H9 (cell line): ENCODE data around the gene HS6ST2. TPM values are rescaled to one million over a fixed set of nuclear protein-coding genes. Genes with fewer than 3 reads are reported as not detected.
A peak's percentile ranks its signal among the peaks of the same experiment; 100 is the strongest.

Experiments used
- DNase-seq: peaks from one replicate; pipeline ENCODE4 v3.0.0-alpha.2; 2017
- H2AFZ ChIP-seq: one replicate; pipeline ENCODE4 v1.6.1; 2013; ENCODE audit warnings: mild to moderate bottlenecking, low read length, control low read depth, moderate library complexity
- H2AK5ac ChIP-seq: 2 replicates; pipeline ENCODE4 v1.6.1; 2013; ENCODE audit warnings: low read length, control low read depth, mixed read lengths; ENCODE audit not compliant: insufficient read length
- H2BK120ac ChIP-seq: one replicate; pipeline ENCODE4 v1.6.1; 2013; ENCODE audit warnings: low read depth, mild to moderate bottlenecking, low read length, control low read depth, inconsistent platforms; ENCODE audit not compliant: poor library complexity, severe bottlenecking
- H2BK12ac ChIP-seq: 2 replicates; pipeline ENCODE4 v1.6.1; 2013; ENCODE audit warnings: low read length, control low read depth, mixed read lengths, low read depth; ENCODE audit not compliant: insufficient read length
- H2BK15ac ChIP-seq: 2 replicates; pipeline ENCODE4 v1.6.1; 2013; ENCODE audit warnings: low read depth, low read length, control low read depth
- H2BK20ac ChIP-seq: one replicate; pipeline ENCODE4 v1.6.1; 2013; ENCODE audit warnings: low read depth, mild to moderate bottlenecking, low read length, control low read depth, inconsistent platforms; ENCODE audit not compliant: poor library complexity, severe bottlenecking
- H2BK5ac ChIP-seq: 2 replicates; pipeline ENCODE4 v1.6.1; 2013; ENCODE audit warnings: low read length, control low read depth, mixed read lengths; ENCODE audit not compliant: insufficient read length
- H3K14ac ChIP-seq: 2 replicates; pipeline ENCODE4 v1.6.1; 2013; ENCODE audit warnings: low read length, control low read depth; ENCODE audit not compliant: insufficient read depth
- H3K18ac ChIP-seq: 2 replicates; pipeline ENCODE4 v1.6.1; 2013; ENCODE audit warnings: low read depth, mild to moderate bottlenecking, mixed read lengths, low read length, control low read depth; ENCODE audit not compliant: insufficient read length
- H3K23ac ChIP-seq: 2 replicates; pipeline ENCODE4 v1.6.1; 2013; ENCODE audit warnings: low read length, control low read depth, mixed read lengths, low read depth; ENCODE audit not compliant: insufficient read length
- H3K23me2 ChIP-seq: 2 replicates; pipeline ENCODE4 v1.6.1; 2013; ENCODE audit warnings: low read depth, mild to moderate bottlenecking, mixed read lengths, low read length, control low read depth; ENCODE audit not compliant: insufficient read length, poor library complexity, severe bottlenecking
- H3K27ac ChIP-seq: 2 replicates; pipeline ENCODE4 v1.5.1; 2013; ENCODE audit warnings: low read length, control low read depth, mixed read lengths, low read depth; ENCODE audit not compliant: insufficient read length
- H3K27me3 ChIP-seq: 2 replicates; pipeline ENCODE4 v1.6.1; 2013; ENCODE audit warnings: low read length, control low read depth, inconsistent platforms; ENCODE audit not compliant: insufficient read depth
- H3K4ac ChIP-seq: 2 replicates; pipeline ENCODE4 v1.6.1; 2013; ENCODE audit warnings: low read depth, mild to moderate bottlenecking, control low read depth, inconsistent platforms, low read length, moderate library complexity
- H3K4me1 ChIP-seq: 2 replicates; pipeline ENCODE4 v1.6.1; 2013; ENCODE audit warnings: low read length, control low read depth, inconsistent platforms; ENCODE audit not compliant: insufficient read depth
- H3K4me2 ChIP-seq: 2 replicates; pipeline ENCODE4 v1.6.1; 2013; ENCODE audit warnings: low read length, control low read depth, mixed read lengths; ENCODE audit not compliant: insufficient read length, insufficient read depth
- H3K56ac ChIP-seq: 2 replicates; pipeline ENCODE4 v1.6.1; 2013; ENCODE audit warnings: low read depth, mild to moderate bottlenecking, mixed read lengths, low read length, control low read depth; ENCODE audit not compliant: insufficient read length
- H3K79me1 ChIP-seq: 2 replicates; pipeline ENCODE4 v1.6.1; 2013; ENCODE audit warnings: low read depth, mild to moderate bottlenecking, moderate library complexity, low read length, control low read depth, inconsistent platforms; ENCODE audit not compliant: insufficient read depth, poor library complexity, severe bottlenecking
- H3K79me2 ChIP-seq: 2 replicates; pipeline ENCODE4 v1.6.1; 2013; ENCODE audit warnings: low read length, control low read depth, inconsistent platforms; ENCODE audit not compliant: insufficient read depth
- H3K9ac ChIP-seq: 2 replicates; pipeline ENCODE4 v1.6.1; 2013; ENCODE audit warnings: low read length, control low read depth, mixed read lengths; ENCODE audit not compliant: insufficient read length; ENCODE audit errors: extremely low read depth
- H3K9me3 ChIP-seq: one replicate; pipeline ENCODE4 v1.6.1; 2013; ENCODE audit warnings: low read depth, low read length, inconsistent platforms; ENCODE audit not compliant: control insufficient read depth
- H3T11ph ChIP-seq: one replicate; pipeline ENCODE4 v1.6.1; 2013; ENCODE audit warnings: mild to moderate bottlenecking, low read length, control low read depth, inconsistent platforms
- H4K20me1 ChIP-seq: one replicate; pipeline ENCODE4 v1.6.1; 2013; ENCODE audit not compliant: control insufficient read depth, insufficient read length, insufficient read depth
- H4K5ac ChIP-seq: 2 replicates; pipeline ENCODE4 v1.6.1; 2013; ENCODE audit warnings: low read depth, mild to moderate bottlenecking, mixed read lengths, low read length, control low read depth; ENCODE audit not compliant: insufficient read length
- H4K8ac ChIP-seq: replicated peaks from 2 replicates; pipeline ENCODE4 v1.6.1; 2013; ENCODE audit warnings: low read length, control low read depth, mixed read lengths, low read depth; ENCODE audit not compliant: insufficient read length
- H4K91ac ChIP-seq: 2 replicates; pipeline ENCODE4 v1.6.1; 2013; ENCODE audit warnings: low read depth, mild to moderate bottlenecking, moderate library complexity, mixed read lengths, low read length, control low read depth; ENCODE audit not compliant: insufficient read length
- H3K27ac Mint-ChIP-seq, 3 experiments: 2 replicates in 2 of 3; 3 replicates in 1 of 3; pipeline ENCODE4 v1.8.0; 2020 to 2021; ENCODE audit warnings: mixed read lengths in 3 of 3, mild to moderate bottlenecking in 1 of 3, moderate library complexity in 1 of 3
- H3K27me3 Mint-ChIP-seq: 2 replicates; pipeline ENCODE4 v1.8.0; 2021; ENCODE audit warnings: low read depth, mild to moderate bottlenecking, moderate library complexity, mixed read lengths
- H3K36me3 Mint-ChIP-seq, 3 experiments: 2 replicates in 2 of 3; 3 replicates in 1 of 3; pipeline ENCODE4 v1.8.0; 2020 to 2021; ENCODE audit warnings: low read depth in 3 of 3, mixed read lengths in 3 of 3; ENCODE audit not compliant: insufficient read depth in 1 of 3
- H3K4me1 Mint-ChIP-seq, 2 experiments: 2 replicates each; pipeline ENCODE4 v1.8.0; 2020; ENCODE audit warnings: mixed read lengths in 2 of 2
- H3K4me3 Mint-ChIP-seq, 2 experiments: 2 replicates in 1 of 2; 3 replicates in 1 of 2; pipeline ENCODE4 v1.8.0; 2020 to 2021; ENCODE audit warnings: mild to moderate bottlenecking in 2 of 2, mixed read lengths in 2 of 2, moderate library complexity in 1 of 2
- H3K9me3 Mint-ChIP-seq, 2 experiments: 2 replicates in 1 of 2; 3 replicates in 1 of 2; pipeline ENCODE4 v1.8.0; 2020; ENCODE audit warnings: mild to moderate bottlenecking in 2 of 2, mixed read lengths in 2 of 2, moderate library complexity in 1 of 2
- CTCF ChIP-seq: fragments of 200-600 bp; sonication (generic); conservative IDR thresholded peaks from 3 replicates; pipeline ENCODE4 v1.8.0; 2021; ENCODE audit warnings: antibody characterized with exemption, mild to moderate bottlenecking
- WGBS: extraction: QIAGEN DNeasy Blood & Tissue Kit; methylation state at CpG from one replicate; pipeline ENCODE4 v1.1.7; 2013; ENCODE audit warnings: missing lambda C conversion rate, low lambda C conversion rate, mixed read lengths; ENCODE audit not compliant: insufficient read length; ENCODE audit errors: extremely low coverage; 5-methylcytosine and 5-hydroxymethylcytosine counted together
- total RNA-seq: library from RNA; stranded (reverse); gene quantifications from 2 replicates; pipeline ENCODE4 v1.2.1, GENCODE V29; 2021

The HS6ST2 gene
- total RNA-seq, 1 experiment from 2014 or later, result 4.8 TPM

GRCh38 chrX:132877954-132878536 is 80.4 kb downstream of the HS6ST2 start:
- Histone ChIP-seq H3K56ac (no peak overlapping the region), H2BK15ac (no peak overlapping the region), H3K23me2 (peaks cover 4% of the 10 kb centered on the region), H2BK5ac (no peak overlapping the region), H2BK20ac (peak overlapping the region; percentile 60), H3K9ac (no peak overlapping the region), H3K4me2 (no peak overlapping the region), H3K18ac (no peak overlapping the region), H2BK120ac (no peak overlapping the region), H3K9me3 (no peaks in the 10 kb centered on the region), H3K23ac (no peak overlapping the region), H4K91ac (no peak overlapping the region), H3K27ac (no peak overlapping the region), H2AK5ac (no peak overlapping the region), H3K14ac (no peak overlapping the region), H2BK12ac (no peak overlapping the region), H4K5ac (no peak overlapping the region), H3K4me1 (peaks cover 29% of the 10 kb centered on the region), H4K8ac (no peak overlapping the region), H2AFZ (no peak overlapping the region), H3K4ac (no peak overlapping the region), H3K27me3 (no peaks in the 10 kb centered on the region), H3K79me1 (no peaks in the 10 kb centered on the region), H3T11ph (no peak overlapping the region), H4K20me1 (no peaks in the 10 kb centered on the region), H3K79me2 (no peaks in the 10 kb centered on the region)
- Mint-ChIP-seq H3K4me3 (no peak overlapping the region), H3K9me3 (no peaks in the 10 kb centered on the region; a peak in 1 of 5 replicates), H3K27ac (peak overlapping the region in 2 of 3 experiments; percentile 10 to 93; a peak in 3 of 7 replicates), H3K4me1 (peaks cover 66 to 68% of the 10 kb centered on the region in 2 experiments), H3K36me3 (no peaks in the 10 kb centered on the region; a peak in 2 of 7 replicates), H3K27me3 (no peaks in the 10 kb centered on the region)
- peak; percentile 53 for DNase-seq
- no CpG with 5 or more reads among the region's 5 CpGs for WGBS
- no peak for TF ChIP-seq CTCF
